ENCODE measurements around the gene WIPF1. TPM values are rescaled to one million over a fixed set of nuclear protein-coding genes. Genes with fewer than 3 reads are reported as not detected.

WIPF1 gene
- total and polyA plus RNA-seq, 10 donors: 74.9 to 265 (median 175) TPM

GRCh38 chr2:174554529-174555150 lies 43.0 kb downstream of the WIPF1 start:
- Histone ChIP-seq H3K27me3 (replicated peaks in 1 of 7) (no peaks in the 10 kb centered on the region), H3K27ac (peak overlapping the region; percentile 29 to 74 (median 63)), H3K36me3 (peaks cover 0 to 38% (median 14%) of the 10 kb centered on the region in 6 donors), H3K4me3 (no peak overlapping the region), H3K9me3 (no peaks in the 10 kb centered on the region), H3K4me1 (peaks cover 11 to 42% (median 26%) of the 10 kb centered on the region in 6 donors)
- no peak for DNase-seq
- 67 to 82% (median 78%) methylated on average over 4 of the region's 4 CpGs for WGBS, 5 donors
- intact Hi-C loops (cut with DNase I; ENCODE audit: low total_unique reads): no loop called here
- TF ChIP-seq POLR2AphosphoS5 (IDR thresholded peaks at IDR 0.05): peak in 1 of 3 donors; percentile 33
- TF ChIP-seq POLR2A (IDR thresholded peaks at IDR 0.05): no peak
- TF ChIP-seq CTCF (IDR thresholded peaks at IDR 0.05 in 8 of 11, conservative IDR thresholded peaks at IDR 0.05 in 3 of 11): no peak

GRCh38 chr2:174553811-174554493 lies 43.7 kb downstream of the WIPF1 start:
- peak; percentile 80 for DNase-seq
- intact Hi-C loops (cut with DNase I; ENCODE audit: low total_unique reads): no loop called here
- 66 to 76% (median 76%) methylated on average over 5 of the region's 5 CpGs for WGBS, 5 donors
- H3K4me1 ChIP-seq: peaks cover 11 to 42% (median 26%) of the 10 kb centered on the region in 6 donors
- TF ChIP-seq CTCF (IDR thresholded peaks at IDR 0.05 in 8 of 11, conservative IDR thresholded peaks at IDR 0.05 in 3 of 11): peak in 1 of 11 experiments; percentile 11
- TF ChIP-seq POLR2A (IDR thresholded peaks at IDR 0.05): no peak
- peak in 1 of 3 donors; percentile 74 for TF ChIP-seq POLR2AphosphoS5 (IDR thresholded peaks at IDR 0.05)
- H3K4me3 ChIP-seq: no peak overlapping the region
- H3K36me3 ChIP-seq: peaks cover 0 to 31% (median 9%) of the 10 kb centered on the region in 6 donors
- peak overlapping the region; percentile 29 to 74 (median 63) for H3K27ac ChIP-seq
- no peaks in the 10 kb centered on the region for H3K9me3 ChIP-seq
- H3K27me3 ChIP-seq (replicated peaks in 1 of 7): no peaks in the 10 kb centered on the region

- Histone ChIP-seq H3K27ac (peak overlapping the region in 5 of 8 donors; percentile 29 to 74 (median 64)), H3K36me3 (peaks cover 0 to 20% (median 3%) of the 10 kb centered on the region in 6 donors), H3K9me3 (no peaks in the 10 kb centered on the region), H3K4me1 (peaks cover 11 to 42% (median 26%) of the 10 kb centered on the region in 6 donors), H3K27me3 (replicated peaks in 1 of 7) (no peaks in the 10 kb centered on the region), H3K4me3 (no peak overlapping the region)
- intact Hi-C loops (cut with DNase I; ENCODE audit: low total_unique reads): no loop called here
- no peak for DNase-seq
- TF ChIP-seq POLR2AphosphoS5 (IDR thresholded peaks at IDR 0.05) (no peak), POLR2A (IDR thresholded peaks at IDR 0.05) (no peak), CTCF (IDR thresholded peaks at IDR 0.05 in 8 of 11, conservative IDR thresholded peaks at IDR 0.05 in 3 of 11) (no peak)
- 91 to 96% (median 93%) methylated on average over 5 of the region's 5 CpGs for WGBS, 5 donors
These were observed 44.7 kb downstream of the WIPF1 start for GRCh38 chr2:174552880-174553279.

GRCh38 chr2:174551697-174552096 lies 45.9 kb downstream of the WIPF1 start:
- Histone ChIP-seq H3K36me3 (peaks cover 0 to 8% (median 2%) of the 10 kb centered on the region in 6 donors), H3K9me3 (no peaks in the 10 kb centered on the region), H3K27me3 (replicated peaks in 1 of 7) (no peaks in the 10 kb centered on the region), H3K4me3 (no peak overlapping the region), H3K27ac (no peak overlapping the region), H3K4me1 (peaks cover 11 to 42% (median 26%) of the 10 kb centered on the region in 6 donors)
- DNase-seq: no peak
- 93 to 96% (median 94%) methylated on average over 4 of the region's 4 CpGs for WGBS, 5 donors
- TF ChIP-seq POLR2AphosphoS5 (IDR thresholded peaks at IDR 0.05) (no peak), CTCF (IDR thresholded peaks at IDR 0.05 in 8 of 11, conservative IDR thresholded peaks at IDR 0.05 in 3 of 11) (no peak), POLR2A (IDR thresholded peaks at IDR 0.05) (no peak)
- intact Hi-C loops (cut with DNase I; ENCODE audit: low total_unique reads): no loop called here
